ENCODE measurements around the gene PRTFDC1. TPM values are rescaled to one million over a fixed set of nuclear protein-coding genes. Genes with fewer than 3 reads are reported as not detected.
A peak's percentile ranks its signal among the peaks of the same experiment; 100 is the strongest.

PRTFDC1 gene
- total RNA-seq, 1 experiment from 2014 or later, result 83.2 TPM

DNA sequence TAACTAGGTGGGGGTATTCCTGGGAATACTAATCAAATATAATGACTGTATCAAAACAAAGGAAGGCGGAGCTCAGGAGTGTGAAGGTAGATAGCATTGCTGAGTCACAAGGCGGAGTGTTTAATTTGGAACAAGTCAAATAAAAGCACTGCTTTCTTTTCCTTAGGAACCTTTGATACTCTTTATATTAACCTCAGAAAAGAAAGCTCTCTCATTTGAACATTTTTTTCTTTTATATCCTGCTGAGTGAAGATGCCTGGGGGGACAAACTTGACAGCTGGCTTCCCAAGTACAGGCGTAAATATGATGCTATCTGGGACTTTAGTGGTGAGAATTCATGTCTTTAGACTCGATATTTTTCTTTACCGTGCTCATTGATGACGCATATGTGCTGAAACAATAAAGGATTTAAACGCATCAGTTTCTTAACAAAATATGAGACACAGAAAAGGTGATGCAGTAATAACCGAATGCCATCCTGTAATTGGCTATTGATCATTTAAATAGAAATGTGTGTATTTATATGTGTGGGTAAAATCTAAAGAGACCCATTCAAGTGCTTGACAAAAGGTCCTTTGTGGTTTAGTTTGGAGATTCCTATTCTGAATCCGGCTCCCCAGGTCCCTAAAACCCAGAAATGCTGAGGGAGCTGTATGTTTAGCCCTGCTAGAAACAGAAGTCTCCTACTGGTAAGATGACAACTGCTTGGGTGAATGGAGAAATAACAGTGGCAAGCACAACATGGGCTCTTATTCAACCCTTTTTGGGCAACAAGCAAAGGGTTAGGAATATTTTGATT, 102.7 kb downstream of the PRTFDC1 start:
- Mint-ChIP-seq H3K27ac (ENCODE audit: unreplicated experiment) (no peak overlapping the region), H3K27me3 (ENCODE audit: insufficient read depth, unreplicated experiment) (no peaks in the 10 kb centered on the region), H3K36me3 (ENCODE audit: insufficient read depth, unreplicated experiment) (no peaks in the 10 kb centered on the region), H3K9me3 (ENCODE audit: unreplicated experiment) (no peaks in the 10 kb centered on the region), H3K4me1 (ENCODE audit: low read depth, unreplicated experiment) (peaks cover 10% of the 10 kb centered on the region), H3K4me3 (ENCODE audit: unreplicated experiment) (no peak overlapping the region)
- BruUV-seq (replicated peaks), result no TSS peak
- no peaks in the 10 kb centered on the region; the same call in 1 of the 2 replicates for H3K36me3 ChIP-seq (ENCODE audit: control insufficient read depth, insufficient read depth, low read length)
- no peaks in the 10 kb centered on the region for H3K27me3 ChIP-seq (replicated peaks; ENCODE audit: control insufficient read depth, insufficient read depth, low read length)
- H3K4me3 ChIP-seq (ENCODE audit: low read depth, low read length), result no peak overlapping the region
- intact Hi-C loops (cut with micrococcal nuclease; ENCODE audit: unreplicated experiment), result loop anchor here (5.0 kb wide), 1 partner anchor 168 kb away; the partner anchor contains the start of genes ENKUR and THNSL1
- ChIA-PET POLR2A (no interaction called here), CTCF (interaction anchor here (0.6 kb wide), 1 partner anchor 122 kb away, joined by 4 read pairs; no protein-coding TSS in a partner anchor)
- H3K4me1 ChIP-seq, result peaks cover 10% of the 10 kb centered on the region
- no peak for DNase-seq
- TF ChIP-seq CTCF (IDR thresholded peaks at IDR 0.05; ENCODE audit: insufficient read depth in 1 of 2, low read depth in 1 of 2, low read length in 1 of 2, severe bottlenecking in 1 of 2, unreplicated experiment in 1 of 2), result no peak
- no peaks in the 10 kb centered on the region for H3K9me3 ChIP-seq

GRCh38 chr10:24849051-24849450, 103.4 kb downstream of the PRTFDC1 start:
- no peak for DNase-seq
- Mint-ChIP-seq H3K4me3 (ENCODE audit: unreplicated experiment) (no peak overlapping the region), H3K36me3 (ENCODE audit: insufficient read depth, unreplicated experiment) (no peaks in the 10 kb centered on the region), H3K27me3 (ENCODE audit: insufficient read depth, unreplicated experiment) (no peaks in the 10 kb centered on the region), H3K9me3 (ENCODE audit: unreplicated experiment) (no peaks in the 10 kb centered on the region), H3K27ac (ENCODE audit: unreplicated experiment) (no peak overlapping the region), H3K4me1 (ENCODE audit: low read depth, unreplicated experiment) (peaks cover 10% of the 10 kb centered on the region)
- no peaks in the 10 kb centered on the region for H3K9me3 ChIP-seq
- H3K36me3 ChIP-seq (ENCODE audit: control insufficient read depth, insufficient read depth, low read length), result no peaks in the 10 kb centered on the region; the same call in 1 of the 2 replicates
- CTCF ChIA-PET, result no interaction called here
- POLR2A ChIA-PET, result no interaction called here
- intact Hi-C loops (cut with micrococcal nuclease; ENCODE audit: unreplicated experiment), result loop anchor here (5.0 kb wide), 1 partner anchor 168 kb away; the partner anchor contains the start of genes ENKUR and THNSL1
- H3K4me3 ChIP-seq (ENCODE audit: low read depth, low read length), result no peak overlapping the region
- TF ChIP-seq CTCF (IDR thresholded peaks at IDR 0.05; ENCODE audit: insufficient read depth in 1 of 2, low read depth in 1 of 2, low read length in 1 of 2, severe bottlenecking in 1 of 2, unreplicated experiment in 1 of 2), result no peak
- peaks cover 10% of the 10 kb centered on the region for H3K4me1 ChIP-seq
- TSS peak; percentile 79 for BruUV-seq (replicated peaks)
- no peaks in the 10 kb centered on the region for H3K27me3 ChIP-seq (replicated peaks; ENCODE audit: control insufficient read depth, insufficient read depth, low read length)

DNA sequence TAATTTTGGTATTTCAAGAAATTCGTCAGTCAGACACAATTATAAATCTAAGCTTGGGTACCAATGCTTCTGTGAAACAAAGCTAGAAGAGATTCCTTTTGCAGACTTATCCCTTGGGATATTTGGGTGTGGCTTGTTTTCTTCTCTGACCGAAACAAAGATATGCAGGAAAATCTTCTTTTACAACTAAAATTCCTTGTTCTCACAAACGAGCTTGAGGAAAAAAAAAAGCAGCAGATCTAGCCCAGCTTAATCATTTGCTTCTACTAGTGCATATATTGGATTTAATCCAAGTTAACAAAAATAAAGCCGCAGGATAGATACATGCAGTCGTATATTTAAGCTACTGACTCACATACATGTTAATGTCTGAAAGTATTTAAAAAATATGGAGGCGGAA, 104.2 kb downstream of the PRTFDC1 start:
- DNase-seq, result no peak
- ChIA-PET CTCF (interaction anchor here (0.6 kb wide), 1 partner anchor 10 kb away, joined by 3 read pairs; no protein-coding TSS in a partner anchor), POLR2A (no interaction called here)
- no peaks in the 10 kb centered on the region for H3K27me3 Mint-ChIP-seq (ENCODE audit: insufficient read depth, unreplicated experiment)
- H3K4me3 Mint-ChIP-seq (ENCODE audit: unreplicated experiment), result no peak overlapping the region
- H3K4me1 Mint-ChIP-seq (ENCODE audit: low read depth, unreplicated experiment), result peaks cover 10% of the 10 kb centered on the region
- peaks cover 10% of the 10 kb centered on the region for H3K4me1 ChIP-seq
- TF ChIP-seq CTCF (IDR thresholded peaks at IDR 0.05; ENCODE audit: insufficient read depth in 1 of 2, low read depth in 1 of 2, low read length in 1 of 2, severe bottlenecking in 1 of 2, unreplicated experiment in 1 of 2), result no peak
- H3K4me3 ChIP-seq (ENCODE audit: low read depth, low read length), result no peak overlapping the region
- no TSS peak for BruUV-seq (replicated peaks)
- no peaks in the 10 kb centered on the region for H3K36me3 Mint-ChIP-seq (ENCODE audit: insufficient read depth, unreplicated experiment)
- H3K27me3 ChIP-seq (replicated peaks; ENCODE audit: control insufficient read depth, insufficient read depth, low read length), result no peaks in the 10 kb centered on the region
- H3K27ac Mint-ChIP-seq (ENCODE audit: unreplicated experiment), result no peak overlapping the region
- H3K9me3 ChIP-seq, result no peaks in the 10 kb centered on the region
- no peaks in the 10 kb centered on the region for H3K9me3 Mint-ChIP-seq (ENCODE audit: unreplicated experiment)
- intact Hi-C loops (cut with micrococcal nuclease; ENCODE audit: unreplicated experiment), result loop anchor here (5.0 kb wide), 1 partner anchor 169 kb away; the partner anchor contains the start of genes ENKUR and THNSL1
- H3K36me3 ChIP-seq (ENCODE audit: control insufficient read depth, insufficient read depth, low read length), result no peaks in the 10 kb centered on the region; the same call in 1 of the 2 replicates

All from Caco-2 (cell line).